HepG2 (cell line): Measurements from ENCODE around the gene GGT1. TPM values are rescaled to one million over a fixed set of nuclear protein-coding genes. Genes with fewer than 3 reads are reported as not detected.
"Not testable (repeated sequence)": the region's sequence is repeated elsewhere in the genome, so short reads cannot be mapped to it uniquely, and the experiment has no call there.

Experiments
- ATAC-seq: fragments of 200-7000 bp; cut with Tn5 transposase; 3 replicates; pipeline ENCODE4 v1.9.1; 2020; ENCODE audit warnings: mild to moderate bottlenecking, moderate library complexity
- BruUV-seq: library from RNA; stranded (reverse); fragments of 400-500 nt; replicated peaks from 2 replicates; lab custom pipeline; 2021; lab: Mats Ljungman, UMichigan
- CTCF ChIA-PET: fragments of 300-600 bp; formaldehyde crosslinking; extraction: SDS; loops from one replicate; lab custom pipeline; 2021; ENCODE audit warnings: low total read pairs, inconsistent platforms, low intra/inter-chr PET ratio; lab: Yijun Ruan, JAX
- POLR2A ChIA-PET: fragments of 350-600 bp; sonication (Branson Sonifier 250); formaldehyde crosslinking; loops from one replicate; lab custom pipeline; 2020; ENCODE audit warnings: antibody characterized with exemption, inconsistent platforms; lab: Yijun Ruan, JAX
- DNase-seq: peaks from one replicate; pipeline ENCODE4 v3.0.0-alpha.2; 2015; ENCODE audit warnings: low spot score
- FAIRE-seq: peaks from 3 replicates; lab custom pipeline; 2011; peaks lifted over from hg19 to GRCh38; lab: Jason Lieb, UNC
- H2AFZ ChIP-seq: one replicate; pipeline ENCODE4 v1.6.1; 2011; ENCODE audit warnings: low read length, inconsistent platforms
- H3K27ac ChIP-seq: fragments of 300-600 bp; 3 replicates; pipeline ENCODE4 v1.8.0; 2011; ENCODE audit warnings: mixed run types, mild to moderate bottlenecking, mixed read lengths, low read length, inconsistent platforms; ENCODE audit not compliant: insufficient read depth; ENCODE audit errors: extremely low read length
- H3K27me3 ChIP-seq, 2 experiments: fragments of 200-600 bp in 1 of 2; 2 replicates in 1 of 2; 3 replicates in 1 of 2; pipeline versions ENCODE4 v1.6.0 to v1.8.0; 2011; ENCODE audit warnings: low read length in 2 of 2, mild to moderate bottlenecking in 2 of 2, moderate library complexity in 2 of 2, inconsistent platforms in 1 of 2; ENCODE audit not compliant: insufficient read depth in 2 of 2, control insufficient read depth in 1 of 2
- H3K36me3 ChIP-seq, 2 experiments: fragments of 200-600 bp in 1 of 2; replicated peaks in 1 of 2; 2 replicates in 1 of 2; 3 replicates in 1 of 2; pipeline versions ENCODE4 v1.5.1 to v1.8.0; 2011; ENCODE audit warnings: low read length in 2 of 2, inconsistent platforms in 1 of 2; ENCODE audit not compliant: insufficient read depth in 2 of 2, control insufficient read depth in 1 of 2
- H3K4me1 ChIP-seq: 2 replicates; pipeline ENCODE4 v1.5.1; 2012; ENCODE audit warnings: low read length, inconsistent platforms; ENCODE audit not compliant: insufficient read depth
- H3K4me2 ChIP-seq: 2 replicates; pipeline ENCODE4 v1.6.0; 2011; ENCODE audit warnings: low read depth, low read length, inconsistent platforms
- H3K4me3 ChIP-seq, 3 experiments: fragments of 200-600 bp in 1 of 3; sonication (generic), shearing (Covaris generic) in 1 of 3; replicated peaks in 1 of 3; 2 replicates each; pipeline ENCODE4 v1.5.1; 2011 to 2016; ENCODE audit warnings: low read length in 3 of 3, inconsistent platforms in 2 of 3, low read depth in 2 of 3, mild to moderate bottlenecking in 2 of 3, control low read depth in 1 of 3, mixed read lengths in 1 of 3; ENCODE audit not compliant: insufficient read depth in 1 of 3
- H3K79me2 ChIP-seq: one replicate; pipeline ENCODE4 v1.6.1; 2011; ENCODE audit warnings: low read length, inconsistent platforms; ENCODE audit not compliant: insufficient read depth
- H3K9ac ChIP-seq: 2 replicates; pipeline ENCODE4 v1.6.0; 2011; ENCODE audit warnings: mild to moderate bottlenecking, low read depth, low read length, inconsistent platforms; ENCODE audit not compliant: insufficient read depth
- H3K9me3 ChIP-seq: 2 replicates; pipeline ENCODE4 v1.5.1; 2012; ENCODE audit warnings: mild to moderate bottlenecking, low read length
- H4K20me1 ChIP-seq: 2 replicates; pipeline ENCODE4 v1.6.0; 2011; ENCODE audit warnings: inconsistent platforms, mild to moderate bottlenecking, low read length, moderate library complexity; ENCODE audit not compliant: insufficient read depth
- WGBS: methylation state at CpG from one replicate; pipeline ENCODE4 v1.1.6; 2017; ENCODE audit warnings: low lambda C conversion rate; 5-methylcytosine and 5-hydroxymethylcytosine counted together
- in situ Hi-C: cut with HindIII; loops from 2 replicates; pipeline ENCODE4 v1.10.0; 2017; ENCODE audit warnings: low pct_unique_long_range_greater_than_20kb; ENCODE audit not compliant: extremely low pct_ligation_motif_present
- intact Hi-C: fragments of 100-400 bp; cut with micrococcal nuclease; formaldehyde crosslinking; loops from one replicate; pipeline ENCODE4 v1.10.0; 2022; ENCODE audit not compliant: unreplicated experiment
- polyA plus RNA-seq, 8 experiments: library from polyadenylated mRNA; depleted of rRNA in 3 of 8; stranded (reverse) in 7 of 8; unstranded in 1 of 8; fragments of >200 nt; fragmentation: Illumina TruSeq in 4 of 8; extraction: Trizol in 4 of 8; gene quantifications; 2 replicates each; pipeline versions ENCODE4 v1.2.1 to v1.2.3, GENCODE V29; 2011 to 2016; ENCODE audit warnings: low read depth in 4 of 8, missing spikeins in 1 of 8, mixed read lengths in 1 of 8; ENCODE audit not compliant: insufficient read depth in 1 of 8
- total RNA-seq, 5 experiments: library from RNA; depleted of rRNA; stranded (reverse); fragments of >200 nt; fragmentation: Illumina TruSeq; extraction: Trizol; gene quantifications; 2 replicates each; pipeline ENCODE4 v1.2.3, GENCODE V29; 2016; ENCODE audit warnings: low read depth in 1 of 5

The GGT1 gene
- total and polyA plus RNA-seq, 2 of the 13 experiments (the other 11 are each of a cell fraction or from before 2014, with no cell fraction given) = 29.9 to 103 TPM

GRCh38 chr22:24644409-24644808 is 41.4 kb downstream of the GGT1 start:
- H2AFZ ChIP-seq, in situ Hi-C loops, H3K4me2 ChIP-seq, ATAC-seq, H4K20me1 ChIP-seq, H3K9ac ChIP-seq, DNase-seq, FAIRE-seq, CTCF ChIA-PET, intact Hi-C loops, H3K4me3 ChIP-seq, H3K4me1 ChIP-seq, H3K27me3 ChIP-seq, H3K36me3 ChIP-seq, H3K9me3 ChIP-seq, H3K79me2 ChIP-seq, POLR2A ChIA-PET, H3K27ac ChIP-seq, BruUV-seq: not testable (repeated sequence)
- WGBS = no CpG with 5 or more reads among the region's 11 CpGs

GRCh38 chr22:24645408-24646399 is 42.7 kb downstream of the GGT1 start:
- H3K27ac ChIP-seq, in situ Hi-C loops, H3K79me2 ChIP-seq, H3K27me3 ChIP-seq, H3K9me3 ChIP-seq, H3K4me2 ChIP-seq, H3K36me3 ChIP-seq, H2AFZ ChIP-seq, H4K20me1 ChIP-seq, intact Hi-C loops, DNase-seq, FAIRE-seq, H3K4me1 ChIP-seq, BruUV-seq, H3K9ac ChIP-seq, CTCF ChIA-PET, H3K4me3 ChIP-seq, POLR2A ChIA-PET: not testable (repeated sequence)
- WGBS = 75% methylated on average over 1 of the region's 21 CpGs
- peak; percentile 60 for ATAC-seq

GRCh38 chr22:24646756-24647155 is 43.8 kb downstream of the GGT1 start:
- H3K4me1 ChIP-seq, BruUV-seq, H3K36me3 ChIP-seq, H3K9ac ChIP-seq, in situ Hi-C loops, DNase-seq, H3K27me3 ChIP-seq, H2AFZ ChIP-seq, H3K4me3 ChIP-seq, POLR2A ChIA-PET, H3K79me2 ChIP-seq, FAIRE-seq, intact Hi-C loops, ATAC-seq, CTCF ChIA-PET, H4K20me1 ChIP-seq, H3K4me2 ChIP-seq, H3K9me3 ChIP-seq, H3K27ac ChIP-seq: not testable (repeated sequence)
- 97% methylated on average over 5 of the region's 19 CpGs for WGBS

- ATAC-seq, H2AFZ ChIP-seq, H3K79me2 ChIP-seq, CTCF ChIA-PET, H3K27ac ChIP-seq, FAIRE-seq, H3K4me3 ChIP-seq, BruUV-seq, intact Hi-C loops, H3K9me3 ChIP-seq, H3K27me3 ChIP-seq, H3K9ac ChIP-seq, H3K4me2 ChIP-seq, POLR2A ChIA-PET, H3K36me3 ChIP-seq, in situ Hi-C loops, H4K20me1 ChIP-seq, DNase-seq, H3K4me1 ChIP-seq: not testable (repeated sequence)
- 50% methylated on average over 1 of the region's 4 CpGs for WGBS
Measured at GRCh38 chr22:24649371-24649770, 46.4 kb downstream of the GGT1 start.
